GM12878 (cell line): ENCODE data around the gene PCDHGA5. TPM values are rescaled to one million over a fixed set of nuclear protein-coding genes. Genes with fewer than 3 reads are reported as not detected.

Experiments
- ATAC-seq: fragments of 200-7000 bp; cut with Tn5 transposase; 3 replicates; pipeline ENCODE4 v1.9.1; 2020; ENCODE audit warnings: mild to moderate bottlenecking, moderate library complexity
- BruUV-seq: library from RNA; stranded (reverse); fragments of 400-500 nt; replicated peaks from 2 replicates; lab custom pipeline; 2021; lab: Mats Ljungman, UMichigan
- CTCF ChIA-PET: fragments of 300-600 bp; sonication (Branson Sonifier 250); formaldehyde crosslinking; extraction: SDS; loops from one replicate; lab custom pipeline; 2021; ENCODE audit warnings: inconsistent platforms; lab: Yijun Ruan, JAX
- POLR2A ChIA-PET: fragments of 350-600 bp; formaldehyde crosslinking; extraction: SDS; loops from one replicate; lab custom pipeline; 2021; ENCODE audit warnings: inconsistent platforms; lab: Charles Lee
- RAD21 ChIA-PET: fragments of 300-600 bp; sonication (Branson Sonifier 250); formaldehyde crosslinking; loops from one replicate; lab custom pipeline; 2023; ENCODE audit warnings: antibody characterized with exemption; ENCODE audit not compliant: unreplicated experiment; lab: Charles Lee
- SMC1A ChIA-PET: fragments of 300-600 bp; sonication (Branson Sonifier 250); formaldehyde crosslinking; loops from one replicate; lab custom pipeline; 2023; ENCODE audit not compliant: unreplicated experiment, uncharacterized antibody; lab: Charles Lee
- DNase-seq: peaks from one replicate; pipeline ENCODE4 v3.0.0-alpha.2; 2011; ENCODE audit warnings: low read depth, low spot score
- FAIRE-seq: peaks from 3 replicates; lab custom pipeline; 2011; peaks lifted over from hg19 to GRCh38; lab: Jason Lieb, UNC
- H2AFZ ChIP-seq: 2 replicates; pipeline ENCODE4 v1.6.0; 2011; ENCODE audit warnings: low read depth, low read length, control low read depth; ENCODE audit not compliant: control insufficient read depth
- H3K27ac ChIP-seq: 2 replicates; pipeline ENCODE4 v1.5.1; 2011; ENCODE audit warnings: control low read depth; ENCODE audit not compliant: control insufficient read depth, insufficient read depth
- H3K27me3 ChIP-seq, 2 experiments: replicated peaks in 1 of 2; 2 replicates each; pipeline versions ENCODE4 v1.6.0 to v1.6.1; 2011; ENCODE audit warnings: low read length in 1 of 2; ENCODE audit not compliant: control insufficient read depth in 2 of 2, insufficient read depth in 2 of 2
- H3K36me3 ChIP-seq, 2 experiments: 2 replicates each; pipeline ENCODE4 v1.5.1; 2011; ENCODE audit warnings: low read length in 1 of 2; ENCODE audit not compliant: control insufficient read depth in 2 of 2, insufficient read depth in 2 of 2
- H3K4me1 ChIP-seq: 2 replicates; pipeline ENCODE4 v1.6.1; 2011; ENCODE audit warnings: mild to moderate bottlenecking, low read length, moderate library complexity, mixed read lengths; ENCODE audit not compliant: control insufficient read depth, insufficient read depth
- H3K4me2 ChIP-seq: 2 replicates; pipeline ENCODE4 v1.6.0; 2011; ENCODE audit warnings: control low read depth; ENCODE audit not compliant: control insufficient read depth, insufficient read depth
- H3K4me3 ChIP-seq: fragments of 200-600 bp; sonication (generic); 2 replicates; pipeline ENCODE4 v1.5.1; 2016
- H3K79me2 ChIP-seq: 2 replicates; pipeline ENCODE4 v1.6.0; 2011; ENCODE audit warnings: low read length; ENCODE audit not compliant: control insufficient read depth, insufficient read depth
- H3K9ac ChIP-seq: 2 replicates; pipeline ENCODE4 v1.8.0; 2011; ENCODE audit warnings: low read length, control low read depth, mixed read lengths; ENCODE audit not compliant: control insufficient read depth, insufficient read depth
- H3K9me3 ChIP-seq: replicated peaks from 3 replicates; pipeline ENCODE4 v1.5.1; 2011; ENCODE audit warnings: mild to moderate bottlenecking, low read length; ENCODE audit not compliant: control insufficient read depth, insufficient read depth
- H4K20me1 ChIP-seq: 2 replicates; pipeline ENCODE4 v1.6.0; 2011; ENCODE audit not compliant: control insufficient read depth, insufficient read depth
- BHLHE40 ChIP-seq, 2 experiments: fragments of 450-650 bp in 1 of 2; IDR thresholded peaks; 2 replicates each; pipeline ENCODE4 v1.6.1; 2011 to 2017; ENCODE audit warnings: low read depth in 2 of 2, borderline replicate concordance in 1 of 2, improper control_type of control experiment in 1 of 2, low read length in 1 of 2, mild to moderate bottlenecking in 1 of 2
- BRCA1 ChIP-seq: IDR thresholded peaks from 2 replicates; pipeline ENCODE4 v1.6.1; 2011; ENCODE audit warnings: low read depth, low read length, improper control_type of control experiment
- FOXK2 ChIP-seq: fragments of 450-650 bp; IDR thresholded peaks from 2 replicates; pipeline ENCODE4 v1.6.1; 2017; ENCODE audit warnings: mild to moderate bottlenecking, moderate library complexity
- MEF2A ChIP-seq: IDR thresholded peaks from 2 replicates; pipeline ENCODE4 v1.6.1; 2011; ENCODE audit warnings: low read depth, mild to moderate bottlenecking, low read length, moderate library complexity; ENCODE audit not compliant: insufficient read depth
- RAD51 ChIP-seq: fragments of 450-650 bp; IDR thresholded peaks from 2 replicates; pipeline ENCODE4 v1.6.1; 2016; ENCODE audit warnings: moderate library complexity, mild to moderate bottlenecking, inconsistent platforms
- SIN3A ChIP-seq: IDR thresholded peaks from 2 replicates; pipeline ENCODE4 v1.6.1; 2012; ENCODE audit warnings: low read depth, low read length, improper control_type of control experiment
- YBX1 ChIP-seq: fragments of 450-650 bp; IDR thresholded peaks from 2 replicates; pipeline ENCODE4 v1.6.1; 2016; ENCODE audit warnings: antibody characterized with exemption
- ZNF622 ChIP-seq: fragments of 450-650 bp; IDR thresholded peaks from 2 replicates; pipeline ENCODE4 v1.6.1; 2017; ENCODE audit warnings: mild to moderate bottlenecking, inconsistent platforms
- WGBS: methylation state at CpG from one replicate; pipeline ENCODE4 v1.1.6; 2016; ENCODE audit warnings: low lambda C conversion rate; ENCODE audit not compliant: insufficient replicate concordance, insufficient coverage; ENCODE audit errors: missing lambda C conversion rate; 5-methylcytosine and 5-hydroxymethylcytosine counted together
- in situ Hi-C: fragments of 300-500 bp; cut with MboI; formaldehyde crosslinking; loops from 9 replicates; pipeline ENCODE4 v1.14.3; 2018; ENCODE audit warnings: mixed read lengths
- intact Hi-C: fragments of 100-400 bp; cut with micrococcal nuclease; formaldehyde crosslinking; loops from one replicate; pipeline ENCODE4 v1.14.2; 2022; ENCODE audit not compliant: unreplicated experiment
- polyA plus RNA-seq, 11 experiments: library from polyadenylated mRNA; depleted of rRNA in 4 of 11; unstranded in 6 of 11; stranded (reverse) in 5 of 11; fragments of >200 nt; fragmentation: Nextera tagmentation in 4 of 11; fragmentation: Illumina TruSeq in 1 of 11; extraction: Ambion mirVana in 4 of 11; extraction: Trizol in 1 of 11; gene quantifications; 1 replicate in 1 of 11; 2 replicates in 10 of 11; pipeline versions ENCODE4 v1.2.1 to v1.2.3, GENCODE V29; 2011 to 2016; ENCODE audit warnings: inconsistent platforms in 2 of 11, missing spikeins in 2 of 11, low read depth in 1 of 11
- total RNA-seq, 4 experiments: library from RNA; depleted of rRNA in 3 of 4; stranded (reverse); fragments of >200 nt in 3 of 4; fragmentation: Illumina TruSeq in 1 of 4; extraction: Trizol in 1 of 4; gene quantifications; 2 replicates each; pipeline versions ENCODE4 v1.2.1 to v1.2.3, GENCODE V29; 2013 to 2021
- TF ChIP-seq, protein P1 (sequence below): fragments of 450-650 bp; IDR thresholded peaks from 2 replicates; pipeline ENCODE4 v1.6.1; 2017; ENCODE audit warnings: borderline replicate concordance
- TF ChIP-seq, protein P2 (sequence below): fragments of 450-650 bp; IDR thresholded peaks from 2 replicates; pipeline ENCODE4 v1.6.1; 2017; ENCODE audit warnings: mild to moderate bottlenecking, moderate library complexity
- TF ChIP-seq, protein P3 (sequence below): fragments of 450-650 bp; IDR thresholded peaks from 2 replicates; pipeline ENCODE4 v1.6.1; 2017; ENCODE audit warnings: antibody characterized with exemption, mild to moderate bottlenecking, moderate library complexity

PCDHGA5 gene
- total and polyA plus RNA-seq, 10 of the 15 experiments (the other 5 are each of a cell fraction or from before 2014, with no cell fraction given): 0.10 to 0.23 (median 0.16) TPM; not detected in 4

DNA sequence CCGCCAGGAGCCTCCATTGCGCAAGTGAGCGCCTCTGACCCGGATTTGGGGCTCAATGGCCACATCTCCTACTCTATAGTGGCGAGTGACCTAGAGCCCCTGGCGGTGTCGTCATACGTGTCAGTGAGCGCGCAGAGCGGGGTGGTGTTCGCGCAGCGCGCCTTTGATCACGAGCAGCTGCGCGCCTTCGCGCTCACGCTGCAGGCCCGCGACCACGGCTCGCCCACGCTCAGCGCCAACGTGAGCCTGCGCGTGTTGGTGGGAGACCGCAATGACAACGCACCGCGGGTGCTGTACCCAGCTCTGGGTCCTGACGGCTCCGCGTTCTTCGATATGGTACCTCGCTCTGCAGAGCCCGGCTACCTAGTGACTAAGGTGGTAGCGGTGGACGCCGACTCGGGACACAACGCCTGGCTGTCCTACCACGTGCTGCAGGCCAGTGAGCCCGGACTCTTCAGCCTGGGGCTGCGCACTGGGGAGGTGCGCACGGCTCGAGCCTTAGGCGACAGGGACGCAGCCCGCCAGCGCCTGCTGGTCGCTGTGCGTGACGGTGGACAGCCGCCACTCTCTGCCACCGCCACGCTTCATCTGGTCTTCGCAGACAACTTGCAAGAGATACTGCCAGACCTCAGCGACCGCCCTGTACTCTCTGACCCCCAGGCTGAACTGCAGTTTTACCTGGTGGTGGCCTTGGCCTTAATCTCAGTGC lies 45.8 kb downstream of the PCDHGA5 start (continued):
- TF ChIP-seq MEF2A (no peak), SIN3A (no peak)
- TF ChIP-seq, protein P1, sequence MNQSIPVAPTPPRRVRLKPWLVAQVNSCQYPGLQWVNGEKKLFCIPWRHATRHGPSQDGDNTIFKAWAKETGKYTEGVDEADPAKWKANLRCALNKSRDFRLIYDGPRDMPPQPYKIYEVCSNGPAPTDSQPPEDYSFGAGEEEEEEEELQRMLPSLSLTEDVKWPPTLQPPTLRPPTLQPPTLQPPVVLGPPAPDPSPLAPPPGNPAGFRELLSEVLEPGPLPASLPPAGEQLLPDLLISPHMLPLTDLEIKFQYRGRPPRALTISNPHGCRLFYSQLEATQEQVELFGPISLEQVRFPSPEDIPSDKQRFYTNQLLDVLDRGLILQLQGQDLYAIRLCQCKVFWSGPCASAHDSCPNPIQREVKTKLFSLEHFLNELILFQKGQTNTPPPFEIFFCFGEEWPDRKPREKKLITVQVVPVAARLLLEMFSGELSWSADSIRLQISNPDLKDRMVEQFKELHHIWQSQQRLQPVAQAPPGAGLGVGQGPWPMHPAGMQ: no peak
- TF ChIP-seq, protein P2, sequence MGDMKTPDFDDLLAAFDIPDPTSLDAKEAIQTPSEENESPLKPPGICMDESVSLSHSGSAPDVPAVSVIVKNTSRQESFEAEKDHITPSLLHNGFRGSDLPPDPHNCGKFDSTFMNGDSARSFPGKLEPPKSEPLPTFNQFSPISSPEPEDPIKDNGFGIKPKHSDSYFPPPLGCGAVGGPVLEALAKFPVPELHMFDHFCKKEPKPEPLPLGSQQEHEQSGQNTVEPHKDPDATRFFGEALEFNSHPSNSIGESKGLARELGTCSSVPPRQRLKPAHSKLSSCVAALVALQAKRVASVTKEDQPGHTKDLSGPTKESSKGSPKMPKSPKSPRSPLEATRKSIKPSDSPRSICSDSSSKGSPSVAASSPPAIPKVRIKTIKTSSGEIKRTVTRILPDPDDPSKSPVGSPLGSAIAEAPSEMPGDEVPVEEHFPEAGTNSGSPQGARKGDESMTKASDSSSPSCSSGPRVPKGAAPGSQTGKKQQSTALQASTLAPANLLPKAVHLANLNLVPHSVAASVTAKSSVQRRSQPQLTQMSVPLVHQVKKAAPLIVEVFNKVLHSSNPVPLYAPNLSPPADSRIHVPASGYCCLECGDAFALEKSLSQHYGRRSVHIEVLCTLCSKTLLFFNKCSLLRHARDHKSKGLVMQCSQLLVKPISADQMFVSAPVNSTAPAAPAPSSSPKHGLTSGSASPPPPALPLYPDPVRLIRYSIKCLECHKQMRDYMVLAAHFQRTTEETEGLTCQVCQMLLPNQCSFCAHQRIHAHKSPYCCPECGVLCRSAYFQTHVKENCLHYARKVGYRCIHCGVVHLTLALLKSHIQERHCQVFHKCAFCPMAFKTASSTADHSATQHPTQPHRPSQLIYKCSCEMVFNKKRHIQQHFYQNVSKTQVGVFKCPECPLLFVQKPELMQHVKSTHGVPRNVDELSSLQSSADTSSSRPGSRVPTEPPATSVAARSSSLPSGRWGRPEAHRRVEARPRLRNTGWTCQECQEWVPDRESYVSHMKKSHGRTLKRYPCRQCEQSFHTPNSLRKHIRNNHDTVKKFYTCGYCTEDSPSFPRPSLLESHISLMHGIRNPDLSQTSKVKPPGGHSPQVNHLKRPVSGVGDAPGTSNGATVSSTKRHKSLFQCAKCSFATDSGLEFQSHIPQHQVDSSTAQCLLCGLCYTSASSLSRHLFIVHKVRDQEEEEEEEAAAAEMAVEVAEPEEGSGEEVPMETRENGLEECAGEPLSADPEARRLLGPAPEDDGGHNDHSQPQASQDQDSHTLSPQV: no peak

DNA sequence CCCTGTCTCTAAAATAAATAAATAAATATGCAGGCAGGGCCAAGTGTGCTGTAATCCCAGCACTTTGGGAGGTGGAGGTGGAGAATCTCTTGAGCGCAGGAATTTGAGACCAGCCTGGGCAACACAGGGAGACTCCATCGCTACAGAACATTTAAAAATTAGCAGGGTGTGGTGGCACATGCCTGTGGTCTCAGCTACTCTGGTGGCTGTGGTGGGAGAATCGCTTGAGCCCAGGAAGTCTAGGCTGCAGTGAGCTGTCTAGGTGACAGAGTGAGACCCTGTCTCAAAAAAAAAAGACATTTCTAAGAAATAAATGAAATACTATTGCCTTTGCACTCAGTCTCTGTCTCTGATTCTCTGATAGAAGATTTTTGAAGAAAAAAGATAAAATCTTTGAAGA lies 47.6 kb downstream of the PCDHGA5 start:
- SMC1A ChIA-PET: interaction anchor here (2.9 kb wide), 1 partner anchor 10 kb away, joined by 14 read pairs; the partner anchor contains the start of gene PCDHGA11
- in situ Hi-C loops (no loop called here), intact Hi-C loops (no loop called here)
- no peaks in the 10 kb centered on the region for H4K20me1 ChIP-seq
- H3K79me2 ChIP-seq: no peaks in the 10 kb centered on the region
- FAIRE-seq: no peak
- WGBS: 96% methylated on average over 3 of the region's 3 CpGs
- H3K36me3 ChIP-seq: no peaks in the 10 kb centered on the region
- H3K27me3 ChIP-seq: peaks cover 0 to 1% of the 10 kb centered on the region in 2 experiments; a peak in 1 of 4 replicates
- no peaks in the 10 kb centered on the region; the same call in 1 of the 2 replicates for H3K4me1 ChIP-seq
- peaks cover 13% of the 10 kb centered on the region; the same call in 2 of the 3 replicates for H3K9me3 ChIP-seq
- POLR2A ChIA-PET: no interaction called here
- RAD21 ChIA-PET: interaction anchor here (0.6 kb wide), 1 partner anchor 41 kb away, joined by 3 read pairs; the partner anchor contains the start of gene PCDHGB3
- no peak for ATAC-seq
- H3K27ac ChIP-seq: no peak overlapping the region
- no peak overlapping the region for H3K4me2 ChIP-seq
- H3K9ac ChIP-seq: no peak overlapping the region
- no peak for DNase-seq
- no peak overlapping the region for H2AFZ ChIP-seq
- H3K4me3 ChIP-seq: no peak overlapping the region
- CTCF ChIA-PET: interaction anchor here (1.0 to 4.8 kb wide), 5 partner anchors 10 to 102 kb away, joined by 4 to 41 read pairs (median 27); partner anchors contain the start of genes PCDHGA11, PCDHGA12, PCDHGB3 and PCDHGC3
- no TSS peak for BruUV-seq
- TF ChIP-seq BRCA1 (no peak), RAD51 (no peak), YBX1 (no peak), FOXK2 (no peak), BHLHE40 (IDR thresholded peaks at IDR 0.05; ENCODE audit: borderline replicate concordance in 1 of 2, low read depth in 2 of 2, low read length in 1 of 2) (no peak), ZNF622 (no peak)
- TF ChIP-seq, protein P3, sequence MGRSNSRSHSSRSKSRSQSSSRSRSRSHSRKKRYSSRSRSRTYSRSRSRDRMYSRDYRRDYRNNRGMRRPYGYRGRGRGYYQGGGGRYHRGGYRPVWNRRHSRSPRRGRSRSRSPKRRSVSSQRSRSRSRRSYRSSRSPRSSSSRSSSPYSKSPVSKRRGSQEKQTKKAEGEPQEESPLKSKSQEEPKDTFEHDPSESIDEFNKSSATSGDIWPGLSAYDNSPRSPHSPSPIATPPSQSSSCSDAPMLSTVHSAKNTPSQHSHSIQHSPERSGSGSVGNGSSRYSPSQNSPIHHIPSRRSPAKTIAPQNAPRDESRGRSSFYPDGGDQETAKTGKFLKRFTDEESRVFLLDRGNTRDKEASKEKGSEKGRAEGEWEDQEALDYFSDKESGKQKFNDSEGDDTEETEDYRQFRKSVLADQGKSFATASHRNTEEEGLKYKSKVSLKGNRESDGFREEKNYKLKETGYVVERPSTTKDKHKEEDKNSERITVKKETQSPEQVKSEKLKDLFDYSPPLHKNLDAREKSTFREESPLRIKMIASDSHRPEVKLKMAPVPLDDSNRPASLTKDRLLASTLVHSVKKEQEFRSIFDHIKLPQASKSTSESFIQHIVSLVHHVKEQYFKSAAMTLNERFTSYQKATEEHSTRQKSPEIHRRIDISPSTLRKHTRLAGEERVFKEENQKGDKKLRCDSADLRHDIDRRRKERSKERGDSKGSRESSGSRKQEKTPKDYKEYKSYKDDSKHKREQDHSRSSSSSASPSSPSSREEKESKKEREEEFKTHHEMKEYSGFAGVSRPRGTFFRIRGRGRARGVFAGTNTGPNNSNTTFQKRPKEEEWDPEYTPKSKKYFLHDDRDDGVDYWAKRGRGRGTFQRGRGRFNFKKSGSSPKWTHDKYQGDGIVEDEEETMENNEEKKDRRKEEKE: no peak
